H7 (cell line): ENCODE measurements around the gene GRM8. TPM values are rescaled to one million over a fixed set of nuclear protein-coding genes. Genes with fewer than 3 reads are reported as not detected.

Experiments
- DNase-seq: peaks from one replicate; pipeline ENCODE4 v3.0.0; 2012
- H3K27me3 ChIP-seq: 2 replicates; pipeline ENCODE4 v1.6.0; 2011; ENCODE audit warnings: mild to moderate bottlenecking, low read length; ENCODE audit not compliant: control insufficient read depth, insufficient read depth
- H3K36me3 ChIP-seq: replicated peaks from 2 replicates; pipeline ENCODE4 v1.5.1; 2011; ENCODE audit warnings: low read length; ENCODE audit not compliant: control insufficient read depth, insufficient read depth
- H3K4me3 ChIP-seq: 2 replicates; pipeline ENCODE4 v1.5.1; 2011; ENCODE audit warnings: low read depth, mild to moderate bottlenecking, control low read depth, low read length, moderate library complexity; ENCODE audit not compliant: insufficient read depth
- total RNA-seq: library from RNA; depleted of rRNA; stranded (reverse); fragments of >200 nt; shearing (Covaris generic); gene quantifications from 2 replicates; pipeline ENCODE4 v1.2.3, GENCODE V29; 2014

The GRM8 gene
- total RNA-seq, 1 experiment from 2014 or later, result 1.1 TPM

GRCh38 chr7:127251465-127252376 is 1.0 kb downstream of the GRM8 start:
- Histone ChIP-seq H3K36me3 (no peaks in the 10 kb centered on the region), H3K4me3 (peak overlapping the region; percentile 81), H3K27me3 (peaks cover 75% of the 10 kb centered on the region)
- DNase-seq, result peak; percentile 75

- Histone ChIP-seq H3K4me3 (peak overlapping the region; percentile 81; the same call in 1 of the 2 replicates), H3K27me3 (peaks cover 77% of the 10 kb centered on the region), H3K36me3 (no peaks in the 10 kb centered on the region)
- DNase-seq, result peak; percentile 24
Observed at GRCh38 chr7:127251036-127251464, 1.7 kb downstream of the GRM8 start.

GRCh38 chr7:127250312-127251035 is 2.3 kb downstream of the GRM8 start:
- no peak for DNase-seq
- H3K36me3 ChIP-seq, result no peaks in the 10 kb centered on the region
- H3K27me3 ChIP-seq, result peaks cover 74% of the 10 kb centered on the region
- H3K4me3 ChIP-seq, result peak overlapping the region; percentile 81; the same call in 1 of the 2 replicates

GRCh38 chr7:127245607-127246006 is 7.1 kb downstream of the GRM8 start:
- DNase-seq, result no peak
- Histone ChIP-seq H3K27me3 (peaks cover 32% of the 10 kb centered on the region), H3K4me3 (no peak overlapping the region), H3K36me3 (no peaks in the 10 kb centered on the region)

- DNase-seq, result no peak
- no peaks in the 10 kb centered on the region for H3K36me3 ChIP-seq
- H3K4me3 ChIP-seq, result no peak overlapping the region
- H3K27me3 ChIP-seq, result peaks cover 26% of the 10 kb centered on the region
Observed at GRCh38 chr7:127245002-127245401, 7.7 kb downstream of the GRM8 start.

GRCh38 chr7:127239814-127240213 is 12.9 kb downstream of the GRM8 start:
- Histone ChIP-seq H3K4me3 (no peak overlapping the region), H3K36me3 (no peaks in the 10 kb centered on the region), H3K27me3 (no peaks in the 10 kb centered on the region; the same call in 1 of the 2 replicates)
- DNase-seq, result peak; percentile 30

GRCh38 chr7:127233630-127234029 is 19.1 kb downstream of the GRM8 start:
- no peak for DNase-seq
- H3K4me3 ChIP-seq, result no peak overlapping the region
- no peaks in the 10 kb centered on the region for H3K36me3 ChIP-seq
- H3K27me3 ChIP-seq, result no peaks in the 10 kb centered on the region

- Histone ChIP-seq H3K27me3 (no peaks in the 10 kb centered on the region; the same call in 1 of the 2 replicates), H3K4me3 (no peak overlapping the region), H3K36me3 (no peaks in the 10 kb centered on the region)
- DNase-seq, result no peak
Observed at GRCh38 chr7:127231415-127231814, 21.3 kb downstream of the GRM8 start.

GRCh38 chr7:127230192-127230925 is 22.4 kb downstream of the GRM8 start:
- Histone ChIP-seq H3K4me3 (no peak overlapping the region), H3K36me3 (no peaks in the 10 kb centered on the region), H3K27me3 (no peaks in the 10 kb centered on the region; the same call in 1 of the 2 replicates)
- no peak for DNase-seq

- Histone ChIP-seq H3K36me3 (no peaks in the 10 kb centered on the region), H3K27me3 (no peaks in the 10 kb centered on the region; the same call in 1 of the 2 replicates), H3K4me3 (no peak overlapping the region)
- peak; percentile 37 for DNase-seq
Observed at GRCh38 chr7:127226685-127227374, 25.9 kb downstream of the GRM8 start.

- no peak for DNase-seq
- Histone ChIP-seq H3K36me3 (no peaks in the 10 kb centered on the region), H3K27me3 (no peaks in the 10 kb centered on the region), H3K4me3 (no peak overlapping the region)
Observed at GRCh38 chr7:127221731-127222130, 31.0 kb downstream of the GRM8 start.

GRCh38 chr7:127214956-127215718 is 37.6 kb downstream of the GRM8 start:
- Histone ChIP-seq H3K27me3 (no peaks in the 10 kb centered on the region), H3K36me3 (no peaks in the 10 kb centered on the region), H3K4me3 (no peak overlapping the region)
- no peak for DNase-seq

- Histone ChIP-seq H3K27me3 (no peaks in the 10 kb centered on the region), H3K4me3 (no peak overlapping the region), H3K36me3 (no peaks in the 10 kb centered on the region)
- DNase-seq, result no peak
Observed at GRCh38 chr7:127209886-127210285, 42.9 kb downstream of the GRM8 start.
